ENCODE measurements around the gene GINS2.

GINS2 gene

GRCh38 chr16:85665929-85666328 is 22.8 kb downstream of the GINS2 start:
- DNase-seq = no peak

- no peak for DNase-seq
These were observed 23.4 kb downstream of the GINS2 start for GRCh38 chr16:85665373-85665740.

- no peak for DNase-seq
These were observed 24.0 kb downstream of the GINS2 start for GRCh38 chr16:85664580-85665372.

- no peak for DNase-seq
These were observed 24.8 kb downstream of the GINS2 start for GRCh38 chr16:85663891-85664321.

- DNase-seq = no peak
These were observed 25.6 kb downstream of the GINS2 start for GRCh38 chr16:85662976-85663830.

GRCh38 chr16:85662482-85662812 is 26.3 kb downstream of the GINS2 start:
- no peak for DNase-seq

- DNase-seq = no peak
These were observed 26.8 kb downstream of the GINS2 start for GRCh38 chr16:85661740-85662481.

- no peak for DNase-seq
These were observed 27.7 kb downstream of the GINS2 start for GRCh38 chr16:85660843-85661739.

- peak; percentile 67 for DNase-seq
These were observed 28.8 kb downstream of the GINS2 start for GRCh38 chr16:85659805-85660511.

- no peak for DNase-seq
These were observed 29.4 kb downstream of the GINS2 start for GRCh38 chr16:85659336-85659735.

- DNase-seq = no peak
These were observed 30.0 kb downstream of the GINS2 start for GRCh38 chr16:85658504-85659326.

GRCh38 chr16:85657996-85658395 is 30.8 kb downstream of the GINS2 start:
- DNase-seq = no peak

- no peak for DNase-seq
These were observed 31.5 kb downstream of the GINS2 start for GRCh38 chr16:85657267-85657650.

GRCh38 chr16:85656351-85657266 is 32.1 kb downstream of the GINS2 start:
- DNase-seq = no peak

GRCh38 chr16:85655216-85656129 is 33.3 kb downstream of the GINS2 start:
- no peak for DNase-seq

- DNase-seq = no peak
These were observed 34.3 kb downstream of the GINS2 start for GRCh38 chr16:85654251-85655095.

GRCh38 chr16:85653290-85653891 is 35.4 kb downstream of the GINS2 start:
- no peak for DNase-seq

Measured in stimulated activated CD4-positive, alpha-beta T cell treated with anti-CD3 and anti-CD28 coated beads, Interleukin-4, amount 100 ng/mL, for 24 hours (primary cell).